Gastrocnemius medialis (tissue), 4 donors: ENCODE data around the gene SART3.

Source experiments
- CTCF ChIP-seq, 5 experiments: fragments of 450-650 bp in 3 of 5; fragments of 200-600 bp in 2 of 5; sonication (generic) in 2 of 5; IDR thresholded peaks in 4 of 5; conservative IDR thresholded peaks in 1 of 5; 1 replicate in 4 of 5; 2 replicates in 1 of 5; pipeline ENCODE4 v1.5.1; 2016 to 2019; ENCODE audit warnings: antibody characterized with exemption in 5 of 5, mild to moderate bottlenecking in 3 of 5, moderate library complexity in 3 of 5
- POLR2A ChIP-seq, 2 donors: fragments of 450-650 bp; IDR thresholded peaks; one replicate each; pipeline ENCODE4 v1.6.1; 2017; ENCODE audit warnings: antibody characterized with exemption in 2 of 2, mild to moderate bottlenecking in 2 of 2, moderate library complexity in 2 of 2

- no peak for TF ChIP-seq CTCF (IDR thresholded peaks at IDR 0.05 in 4 of 5, conservative IDR thresholded peaks at IDR 0.05 in 1 of 5)
- TF ChIP-seq POLR2A (IDR thresholded peaks at IDR 0.05): no peak
Observed at GRCh38 chr12:108589028-108589839, 28.3 kb upstream of the SART3 start.
